GM06990 (cell line): ENCODE data around the gene LPO.

Experiments used
- DNase-seq: peaks from one replicate; pipeline ENCODE4 v3.0.0-alpha.2; 2011; ENCODE audit not compliant: insufficient read length; ENCODE audit errors: extremely low read depth
- H3K27me3 ChIP-seq: replicated peaks from 2 replicates; pipeline ENCODE4 v1.6.0; 2011; ENCODE audit warnings: low read length; ENCODE audit not compliant: control insufficient read depth, insufficient read depth
- H3K36me3 ChIP-seq: 2 replicates; pipeline ENCODE4 v1.5.1; 2011; ENCODE audit warnings: low read length; ENCODE audit not compliant: control insufficient read depth, insufficient read depth
- H3K4me3 ChIP-seq: replicated peaks from 2 replicates; pipeline ENCODE4 v1.5.1; 2011; ENCODE audit warnings: low read depth, mild to moderate bottlenecking, control low read depth, low read length
- TF ChIP-seq, protein P1 (sequence below): IDR thresholded peaks from 2 replicates; pipeline ENCODE4 v1.5.1; 2011; ENCODE audit warnings: low read length, control low read depth, mild to moderate bottlenecking, inconsistent platforms; ENCODE audit not compliant: insufficient read depth, poor library complexity, severe bottlenecking

The LPO gene

GRCh38 chr17:58289869-58290268 is 51.5 kb downstream of the LPO start:
- TF ChIP-seq, protein P1, sequence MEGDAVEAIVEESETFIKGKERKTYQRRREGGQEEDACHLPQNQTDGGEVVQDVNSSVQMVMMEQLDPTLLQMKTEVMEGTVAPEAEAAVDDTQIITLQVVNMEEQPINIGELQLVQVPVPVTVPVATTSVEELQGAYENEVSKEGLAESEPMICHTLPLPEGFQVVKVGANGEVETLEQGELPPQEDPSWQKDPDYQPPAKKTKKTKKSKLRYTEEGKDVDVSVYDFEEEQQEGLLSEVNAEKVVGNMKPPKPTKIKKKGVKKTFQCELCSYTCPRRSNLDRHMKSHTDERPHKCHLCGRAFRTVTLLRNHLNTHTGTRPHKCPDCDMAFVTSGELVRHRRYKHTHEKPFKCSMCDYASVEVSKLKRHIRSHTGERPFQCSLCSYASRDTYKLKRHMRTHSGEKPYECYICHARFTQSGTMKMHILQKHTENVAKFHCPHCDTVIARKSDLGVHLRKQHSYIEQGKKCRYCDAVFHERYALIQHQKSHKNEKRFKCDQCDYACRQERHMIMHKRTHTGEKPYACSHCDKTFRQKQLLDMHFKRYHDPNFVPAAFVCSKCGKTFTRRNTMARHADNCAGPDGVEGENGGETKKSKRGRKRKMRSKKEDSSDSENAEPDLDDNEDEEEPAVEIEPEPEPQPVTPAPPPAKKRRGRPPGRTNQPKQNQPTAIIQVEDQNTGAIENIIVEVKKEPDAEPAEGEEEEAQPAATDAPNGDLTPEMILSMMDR = no peak
- Histone ChIP-seq H3K4me3 (no peak overlapping the region), H3K27me3 (no peaks in the 10 kb centered on the region), H3K36me3 (no peaks in the 10 kb centered on the region)
- DNase-seq = no peak

DNA sequence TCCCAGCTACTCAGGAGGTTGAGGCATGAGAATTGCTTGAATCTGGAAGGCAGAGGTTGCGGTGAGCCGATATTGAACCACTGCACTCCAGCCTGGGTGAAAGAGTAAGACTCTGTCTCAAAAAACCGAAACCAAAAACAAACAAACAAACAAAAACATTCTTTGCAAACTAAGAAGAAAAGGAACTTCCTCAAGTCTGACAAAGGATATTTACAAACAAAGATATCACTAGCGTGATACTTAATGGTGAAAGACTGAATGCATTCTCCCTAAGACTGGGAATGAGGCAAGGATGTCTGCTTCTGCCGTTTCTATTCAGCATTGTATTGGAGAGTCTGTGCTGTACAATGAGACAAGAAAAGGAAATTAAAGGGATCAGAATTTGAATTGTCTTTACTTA is 52.9 kb downstream of the LPO start:
- Histone ChIP-seq H3K4me3 (no peak overlapping the region), H3K36me3 (no peaks in the 10 kb centered on the region), H3K27me3 (no peaks in the 10 kb centered on the region)
- TF ChIP-seq, protein P1 = no peak
- no peak for DNase-seq

DNA sequence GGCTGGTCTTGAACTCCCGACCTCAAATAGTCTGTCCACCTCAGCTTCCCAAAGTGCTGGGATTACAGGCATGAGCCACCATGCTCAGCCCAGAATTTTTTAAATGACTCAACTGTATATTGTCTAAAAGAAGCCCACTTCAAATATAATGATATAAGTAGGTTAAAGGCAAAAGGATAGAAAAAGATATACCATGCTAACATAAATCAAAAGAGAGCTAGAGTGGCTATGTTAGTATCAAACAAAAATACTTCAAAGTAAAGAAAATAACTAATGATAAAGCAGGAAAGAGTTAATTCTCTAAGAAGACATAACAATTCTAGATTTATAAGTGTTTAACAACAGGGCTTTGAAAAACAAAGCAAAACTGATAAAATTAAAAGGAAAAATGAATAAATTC is 55.6 kb downstream of the LPO start:
- no peak for DNase-seq
- H3K36me3 ChIP-seq = no peaks in the 10 kb centered on the region
- H3K27me3 ChIP-seq = no peaks in the 10 kb centered on the region
- TF ChIP-seq, protein P1 = no peak
- H3K4me3 ChIP-seq = no peak overlapping the region

DNA sequence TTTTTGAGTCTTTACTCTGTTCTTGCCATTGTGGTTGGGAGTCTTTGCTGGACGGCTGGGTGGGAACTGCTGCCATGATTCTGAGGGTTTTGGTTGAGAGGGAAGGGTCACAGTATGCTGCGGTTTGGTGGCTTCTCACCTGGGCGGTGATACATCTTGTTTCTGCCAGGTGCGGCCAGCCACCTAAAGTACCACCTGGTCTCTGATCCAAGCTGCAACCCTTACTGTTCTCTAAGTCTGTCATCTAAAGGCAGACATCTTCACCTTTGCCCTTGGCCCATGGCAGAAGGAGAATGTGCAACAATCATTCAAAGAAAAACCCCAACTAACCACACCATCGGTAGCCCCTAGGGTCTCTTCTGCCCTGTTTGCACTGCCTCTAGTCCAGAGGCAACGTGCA is 62.0 kb downstream of the LPO start:
- TF ChIP-seq, protein P1 = no peak
- Histone ChIP-seq H3K36me3 (no peaks in the 10 kb centered on the region), H3K27me3 (no peaks in the 10 kb centered on the region), H3K4me3 (no peak overlapping the region)
- no peak for DNase-seq

DNA sequence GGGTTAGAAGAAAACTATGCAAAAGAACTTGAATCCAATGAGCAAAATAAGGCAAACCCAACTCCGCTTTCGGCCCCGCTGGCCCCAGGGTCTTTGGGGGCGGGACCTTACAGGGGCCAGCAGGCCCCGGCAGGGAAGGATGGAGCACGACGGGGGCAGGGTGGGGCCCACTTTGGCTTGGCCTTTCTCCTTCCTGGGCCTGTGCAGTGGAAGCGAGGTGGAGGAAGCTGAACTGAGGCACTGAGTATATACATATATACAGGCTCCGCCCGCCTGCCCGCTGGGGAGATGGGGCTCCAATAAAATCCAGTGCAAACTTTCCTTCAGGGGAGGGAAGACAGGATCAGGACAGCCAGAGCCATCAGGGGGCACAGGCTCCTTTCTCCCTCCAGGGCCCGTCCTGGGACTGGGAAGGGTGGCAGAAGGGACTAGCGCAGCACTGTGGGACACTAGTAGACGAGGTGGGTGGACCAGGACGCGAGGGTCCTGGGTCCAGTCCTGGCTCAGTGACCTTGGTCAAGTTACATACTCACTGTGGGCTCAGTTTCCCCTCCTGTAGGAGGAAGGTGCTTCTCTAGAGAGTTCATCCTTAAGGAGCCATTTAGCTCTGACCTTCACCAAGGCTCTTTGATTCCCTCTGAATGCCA is 63.2 kb downstream of the LPO start:
- no peak overlapping the region for H3K4me3 ChIP-seq
- TF ChIP-seq, protein P1 = no peak
- no peaks in the 10 kb centered on the region for H3K27me3 ChIP-seq

More for the DNA sequence above, 63.2 kb downstream of the LPO start:
- DNase-seq = no peak
- no peaks in the 10 kb centered on the region for H3K36me3 ChIP-seq
